H1 (cell line): ENCODE data around the gene HDAC9. TPM values are rescaled to one million over a fixed set of nuclear protein-coding genes. Genes with fewer than 3 reads are reported as not detected.

ENCODE experiments used
- ASH2L ChIP-seq: fragments of 200-600, 300-600 bp; sonication (generic); IDR thresholded peaks from one replicate; pipeline ENCODE4 v1.7.1; 2017; ENCODE audit warnings: low read length
- SIX5 ChIP-seq: IDR thresholded peaks from 2 replicates; pipeline ENCODE4 v1.6.1; 2011; ENCODE audit warnings: mild to moderate bottlenecking, low read depth, low read length
- polyA plus RNA-seq, 7 experiments: library from polyadenylated mRNA; depleted of rRNA in 3 of 7; stranded (reverse) in 5 of 7; unstranded in 2 of 7; fragments of >200 nt in 5 of 7; fragments of 200-250 nt in 2 of 7; gene quantifications; 1 replicate in 5 of 7; 2 replicates in 1 of 7; 4 replicates in 1 of 7; pipeline versions ENCODE4 v1.2.1 to v1.2.3, GENCODE V29; 2011 to 2013; ENCODE audit warnings: missing spikeins in 2 of 7, mixed read lengths in 2 of 7
- total RNA-seq: library from RNA; stranded (reverse); fragmentation: NEBNext Ultra II Directional; extraction: Animal tissue kit (Norgen Biotek cat#: 25700); gene quantifications from 2 replicates; pipeline ENCODE4 v1.2.1, GENCODE V29; 2021

The HDAC9 gene
- total and polyA plus RNA-seq, 2 of the 8 experiments (the other 6 are each of a cell fraction or from before 2014, with no cell fraction given) = 9.5 to 13.1 TPM

GRCh38 chr7:18534481-18534880, 38.9 kb downstream of the HDAC9 start (continued):
- TF ChIP-seq SIX5 (no peak), ASH2L (no peak)
